Measurements from ENCODE around the gene FNDC1.
A peak's percentile ranks its signal among the peaks of the same experiment; 100 is the strongest.

FNDC1 gene

DNA sequence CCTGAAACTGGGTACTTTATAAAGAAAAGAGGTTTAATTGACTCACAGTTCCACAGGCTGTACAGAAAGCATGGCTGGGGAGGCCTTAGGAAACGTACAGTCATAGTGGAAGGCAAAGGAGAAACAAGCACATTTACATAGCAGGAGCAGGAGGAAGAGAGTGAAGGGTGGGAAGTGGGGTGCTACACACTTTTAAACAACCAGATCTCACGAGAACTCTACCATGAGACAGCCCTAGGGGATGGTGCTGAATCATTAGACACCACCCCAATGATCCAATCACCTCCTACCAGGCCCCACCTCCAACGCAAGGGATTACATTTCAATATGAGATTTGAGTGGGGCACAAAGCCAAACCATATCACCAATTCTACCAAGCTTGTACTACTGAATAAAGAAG lies 7.4 kb upstream of the FNDC1 start:
- no peak for DNase-seq (ENCODE audit: low read depth in 2 of 2)

GRCh38 chr6:159163901-159164370 lies 5.3 kb upstream of the FNDC1 start:
- no peak for DNase-seq (ENCODE audit: low read depth in 2 of 2)

- DNase-seq (ENCODE audit: low read depth in 2 of 2), result no peak
Observed at GRCh38 chr6:159168536-159169192, 536 bp upstream of the FNDC1 start.

DNA sequence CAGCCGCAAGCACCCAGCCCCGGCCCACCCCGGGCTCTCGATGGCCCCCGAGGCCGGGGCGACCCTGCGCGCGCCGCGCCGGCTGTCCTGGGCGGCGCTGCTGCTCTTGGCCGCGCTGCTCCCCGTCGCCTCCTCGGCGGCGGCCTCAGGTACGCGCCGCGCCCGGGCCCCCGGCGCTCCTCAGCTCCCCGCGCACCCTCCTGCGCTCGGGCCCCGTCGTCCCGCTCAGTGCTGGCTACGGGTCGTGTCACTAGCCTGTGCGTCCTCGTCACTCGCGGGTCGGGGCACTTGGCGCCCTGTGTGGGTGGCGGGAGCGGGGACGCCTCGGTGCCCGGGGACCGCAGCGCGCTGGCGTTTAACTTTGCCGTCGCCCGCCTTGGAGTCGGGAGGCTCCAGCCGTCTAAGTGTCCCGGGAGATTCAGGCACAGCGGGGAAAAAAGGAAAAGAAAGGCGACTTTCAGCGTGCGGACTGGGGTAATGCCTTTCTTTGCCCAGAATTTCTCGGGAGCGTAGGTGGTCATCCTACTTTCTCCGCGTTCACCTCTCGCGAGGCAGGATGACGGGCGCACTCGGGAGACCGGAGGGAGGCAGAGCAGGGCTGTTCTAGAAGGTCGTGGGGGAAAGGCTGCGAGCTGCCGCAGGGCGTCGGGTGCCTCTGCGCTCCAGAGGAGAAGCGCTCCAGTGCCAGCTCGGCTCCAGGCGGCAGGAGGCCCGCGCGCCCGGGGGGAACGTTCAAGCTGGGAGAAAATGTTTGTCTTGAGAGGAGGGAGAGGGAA lies 545 bp downstream of the FNDC1 start:
- DNase-seq (ENCODE audit: low read depth in 2 of 2), result peak in 1 of 2 donors; percentile 9

DNA sequence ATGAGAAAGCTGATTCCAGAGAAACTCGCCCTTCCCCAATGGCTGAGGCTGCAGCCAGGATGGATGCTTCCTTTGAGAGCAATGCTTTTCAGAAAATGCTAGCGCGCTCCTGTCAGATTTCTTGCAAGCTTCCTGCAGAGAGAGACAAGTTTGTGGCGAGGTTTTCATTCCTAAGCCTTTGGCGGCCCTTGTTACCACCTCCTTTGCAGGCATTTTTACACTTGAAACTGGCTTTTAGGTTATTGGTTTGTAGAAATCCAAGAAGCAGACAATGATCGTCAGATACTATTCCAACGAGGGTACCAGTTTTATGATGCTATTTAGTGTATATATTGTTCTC lies 1.1 kb downstream of the FNDC1 start:
- DNase-seq (ENCODE audit: low read depth in 2 of 2), result no peak

DNA sequence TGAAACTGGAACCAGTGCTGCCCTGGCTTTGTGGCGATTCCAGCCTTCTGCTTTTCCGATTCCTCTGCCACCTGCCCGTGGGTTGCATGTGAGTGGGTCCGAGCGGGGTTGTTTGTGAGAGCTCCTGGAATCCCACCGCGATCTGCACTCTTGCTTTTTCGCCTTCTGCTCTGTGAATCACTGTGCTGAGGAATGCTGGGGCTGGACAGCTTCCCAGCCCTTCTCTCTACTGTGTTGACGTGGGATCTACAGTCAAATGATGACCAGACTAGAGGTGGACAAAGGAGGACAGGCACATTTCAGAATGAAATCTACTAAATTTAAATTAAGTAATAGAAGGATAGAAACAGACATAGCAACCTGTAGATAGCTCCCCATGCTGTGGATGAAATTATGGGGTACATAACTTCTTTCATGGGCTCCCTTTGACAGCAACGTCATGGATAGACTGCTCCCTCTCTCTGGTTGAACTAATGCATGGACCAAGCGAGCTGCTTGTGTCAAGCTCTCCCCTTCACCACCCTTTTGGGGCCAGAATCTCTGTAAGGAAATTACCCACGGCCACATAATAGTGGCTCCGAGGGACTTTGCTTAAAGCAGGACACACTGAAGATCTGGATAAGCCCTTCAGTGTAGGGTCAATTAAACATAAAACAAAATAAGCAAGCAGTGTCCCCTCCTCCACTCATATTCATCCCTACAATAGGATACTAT lies 2.0 kb downstream of the FNDC1 start:
- DNase-seq (ENCODE audit: low read depth in 2 of 2), result no peak

DNA sequence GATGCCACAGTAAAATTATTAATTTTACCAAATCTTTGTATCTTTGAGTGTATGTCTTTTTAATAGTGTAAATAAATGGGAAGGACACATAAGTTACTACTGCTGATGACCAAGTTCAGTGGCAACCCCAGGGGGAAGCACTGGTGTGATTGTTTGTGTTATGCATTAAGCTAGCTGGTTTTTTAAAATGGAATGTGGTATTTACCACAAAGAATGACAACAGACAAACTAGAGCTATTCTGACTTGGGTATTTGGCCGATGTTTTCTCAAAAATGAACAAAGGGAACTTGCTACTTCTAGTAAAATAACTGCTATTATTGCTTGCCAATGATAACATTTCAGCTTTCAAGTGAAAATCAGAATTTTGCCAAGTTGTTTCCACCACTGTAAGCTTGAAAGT lies 2.9 kb downstream of the FNDC1 start:
- no peak for DNase-seq (ENCODE audit: low read depth in 2 of 2)

- DNase-seq (ENCODE audit: low read depth in 2 of 2), result peak; percentile 49 to 59
Observed at GRCh38 chr6:159174263-159174969, 5.2 kb downstream of the FNDC1 start.

DNA sequence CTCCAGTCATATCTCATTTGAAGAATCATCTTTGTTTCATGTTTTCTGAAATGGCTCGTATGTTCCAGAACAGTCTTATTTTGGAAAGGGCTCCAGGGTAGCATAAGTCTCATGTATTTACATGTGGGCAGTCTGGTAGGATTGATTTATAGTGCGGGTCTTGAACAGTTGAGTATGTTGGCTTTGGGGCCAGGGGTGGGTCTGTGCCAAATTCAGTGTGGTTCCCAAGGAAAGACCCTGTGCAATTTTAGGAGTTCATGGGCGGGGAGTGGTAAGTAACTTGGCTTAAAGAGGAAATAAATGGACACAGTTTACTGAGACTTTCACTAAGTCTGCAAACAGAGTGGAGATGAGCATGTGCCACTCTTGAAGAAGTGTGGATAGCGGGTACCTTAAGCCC lies 7.7 kb downstream of the FNDC1 start:
- no peak for DNase-seq (ENCODE audit: low read depth in 2 of 2)

DNA sequence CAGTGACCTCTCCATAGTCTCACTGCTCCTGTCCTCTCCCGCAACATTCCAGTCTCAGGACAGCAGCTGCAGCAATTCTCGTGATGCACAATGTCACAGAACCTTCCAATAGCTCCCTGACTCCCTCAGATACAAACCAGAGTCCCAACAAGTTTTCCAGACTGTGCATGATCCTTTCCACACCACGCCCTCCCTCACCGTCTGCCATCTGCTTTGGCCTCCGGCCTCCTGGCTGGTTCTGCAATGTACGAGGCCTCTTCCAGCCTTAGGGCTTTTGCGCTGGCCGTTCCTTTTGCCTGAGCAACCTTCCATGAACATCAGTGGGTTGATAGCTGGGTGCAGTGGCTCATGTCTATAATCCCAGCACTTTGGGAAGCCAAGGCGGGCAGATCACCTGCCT lies 9.6 kb downstream of the FNDC1 start:
- no peak for DNase-seq (ENCODE audit: low read depth in 2 of 2)

DNA sequence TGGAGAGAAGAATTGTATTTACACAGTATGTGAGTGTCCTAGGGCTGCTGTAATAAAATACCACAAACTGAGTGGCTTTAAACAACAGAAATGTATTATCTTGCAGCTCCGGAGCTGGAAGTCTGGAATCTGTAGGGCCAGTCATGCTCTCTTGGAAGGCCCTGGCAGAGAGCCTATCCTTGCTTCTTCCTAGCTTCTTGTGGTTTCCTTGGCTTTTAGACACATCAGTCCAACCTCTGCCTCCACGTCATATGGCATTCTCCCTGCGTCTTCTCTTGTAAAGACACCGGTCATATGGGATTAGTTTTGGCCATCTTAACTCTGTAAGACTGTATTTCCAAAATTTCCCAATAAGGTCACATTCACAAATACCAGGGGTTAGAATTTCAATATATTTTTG lies 10.8 kb downstream of the FNDC1 start:
- no peak for DNase-seq (ENCODE audit: low read depth in 2 of 2)

- no peak for DNase-seq (ENCODE audit: low read depth in 2 of 2)
Observed at GRCh38 chr6:159181914-159182313, 12.7 kb downstream of the FNDC1 start.

- no peak for DNase-seq (ENCODE audit: low read depth in 2 of 2)
Observed at GRCh38 chr6:159184559-159184958, 15.4 kb downstream of the FNDC1 start.

DNA sequence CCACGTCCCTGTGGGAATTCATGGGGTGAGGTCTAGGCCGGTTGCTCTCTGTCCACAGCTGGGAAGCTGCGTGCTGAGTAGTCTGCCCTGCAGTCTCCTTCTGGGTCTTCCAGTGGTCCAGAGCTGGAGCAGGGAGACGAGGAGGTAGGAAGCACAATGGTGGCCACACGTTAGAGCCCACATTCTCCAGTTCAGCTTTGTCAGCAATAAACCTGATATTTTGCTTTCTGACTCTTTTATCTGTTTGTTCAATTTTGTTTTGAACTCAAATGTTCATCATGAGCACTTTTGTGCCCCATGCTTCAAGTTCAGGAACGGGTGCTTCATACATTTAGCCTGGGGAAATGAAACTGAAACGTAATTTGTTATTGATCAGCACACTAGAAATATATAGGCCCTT lies 21.3 kb downstream of the FNDC1 start:
- DNase-seq (ENCODE audit: low read depth in 2 of 2), result no peak

- no peak for DNase-seq (ENCODE audit: low read depth in 2 of 2)
Observed at GRCh38 chr6:159193923-159194322, 24.7 kb downstream of the FNDC1 start.

- no peak for DNase-seq (ENCODE audit: low read depth in 2 of 2)
Observed at GRCh38 chr6:159194421-159194820, 25.2 kb downstream of the FNDC1 start.

DNA sequence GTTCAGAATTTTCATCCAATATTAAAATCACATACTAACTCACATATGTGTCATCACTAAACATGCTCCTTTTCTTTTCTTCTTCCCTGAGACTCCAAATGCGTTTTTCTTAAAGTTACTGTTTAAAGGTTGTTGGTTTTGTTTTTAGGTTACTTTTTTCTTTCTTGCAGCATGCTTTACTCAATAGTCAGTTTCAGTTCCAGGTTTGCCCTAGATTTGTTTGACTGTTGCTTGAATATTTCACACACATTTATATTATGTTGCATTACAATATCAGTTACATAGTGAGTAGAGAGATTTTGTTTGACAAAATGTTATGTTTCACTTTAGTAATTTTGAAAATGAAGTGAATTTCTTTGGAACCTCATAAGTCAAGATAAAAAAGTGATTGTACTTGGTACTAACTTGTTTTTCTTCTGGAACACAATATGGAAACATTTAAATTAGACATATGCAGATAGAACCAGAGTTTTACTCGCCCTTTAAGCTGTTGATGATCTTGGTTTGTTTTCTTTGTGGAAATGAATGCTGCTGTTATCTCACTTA lies 27.3 kb downstream of the FNDC1 start:
- no peak for DNase-seq (ENCODE audit: low read depth in 2 of 2)

GRCh38 chr6:159197251-159197650 lies 28.1 kb downstream of the FNDC1 start:
- DNase-seq (ENCODE audit: low read depth in 2 of 2), result no peak

- no peak for DNase-seq (ENCODE audit: low read depth in 2 of 2)
Observed at GRCh38 chr6:159201336-159201735, 32.1 kb downstream of the FNDC1 start.

- DNase-seq (ENCODE audit: low read depth in 2 of 2), result no peak
Observed at GRCh38 chr6:159203304-159204005, 34.3 kb downstream of the FNDC1 start.

- no peak for DNase-seq (ENCODE audit: low read depth in 2 of 2)
Observed at GRCh38 chr6:159204605-159205004, 35.4 kb downstream of the FNDC1 start.

Measured in activated CD4-positive, alpha-beta T cell treated with anti-CD3 and anti-CD28 coated beads for 24 hours (primary cell).